ENCODE measurements around the gene TGFB2. TPM values are rescaled to one million over a fixed set of nuclear protein-coding genes. Genes with fewer than 3 reads are reported as not detected.

The TGFB2 gene
- total RNA-seq, 1 experiment from 2014 or later = not detected

DNA sequence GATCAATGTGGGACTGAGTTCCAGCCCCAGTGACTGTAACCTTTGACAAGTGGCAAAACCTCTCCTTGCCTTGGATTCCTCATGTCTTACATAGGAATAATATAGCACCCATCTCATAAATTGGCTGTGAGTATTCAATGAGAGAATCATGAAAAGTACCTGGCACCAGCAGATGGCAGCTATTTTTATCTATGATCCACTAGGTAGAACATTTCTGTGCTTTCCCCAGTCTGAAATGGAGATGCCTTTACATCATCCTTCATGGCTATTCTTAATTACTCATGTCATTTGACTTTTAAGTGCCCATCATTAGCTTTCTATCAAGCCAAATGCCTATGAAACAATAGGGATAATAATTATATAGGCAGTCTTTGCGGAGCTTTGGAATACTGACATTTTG lies 130.1 kb downstream of the TGFB2 start:
- Histone ChIP-seq H3K18ac (ENCODE audit: insufficient read length, low read depth, low read length) (no peak overlapping the region), H2BK5ac (ENCODE audit: insufficient read length, low read length) (no peak overlapping the region), H3K4me2 (ENCODE audit: insufficient read depth, insufficient read length, low read length) (no peak overlapping the region), H3K56ac (ENCODE audit: insufficient read length, low read depth, low read length) (no peak overlapping the region), H3K9ac (ENCODE audit: extremely low read depth, insufficient read length, low read length) (no peak overlapping the region), H4K8ac (replicated peaks; ENCODE audit: insufficient read length, low read depth, low read length) (no peak overlapping the region), H3K14ac (ENCODE audit: insufficient read depth, low read length) (no peak overlapping the region), H3K4ac (ENCODE audit: low read depth, low read length) (no peak overlapping the region), H3K79me2 (ENCODE audit: insufficient read depth, low read length) (no peaks in the 10 kb centered on the region), H2AK5ac (ENCODE audit: insufficient read length, low read length) (no peak overlapping the region), H2BK15ac (ENCODE audit: low read depth, low read length) (no peak overlapping the region), H3K23ac (ENCODE audit: insufficient read length, low read depth, low read length) (no peak overlapping the region), H2BK20ac (ENCODE audit: low read depth, low read length, poor library complexity, severe bottlenecking) (no peak overlapping the region), H3T11ph (ENCODE audit: low read length) (no peak overlapping the region), H4K91ac (ENCODE audit: insufficient read length, low read depth, low read length) (no peak overlapping the region), H4K5ac (ENCODE audit: insufficient read length, low read depth, low read length) (no peak overlapping the region), H2BK120ac (ENCODE audit: low read depth, low read length, poor library complexity, severe bottlenecking) (no peak overlapping the region), H3K9me3 (ENCODE audit: control insufficient read depth, low read depth, low read length) (no peaks in the 10 kb centered on the region), H4K20me1 (ENCODE audit: control insufficient read depth, insufficient read depth, insufficient read length) (no peaks in the 10 kb centered on the region), H3K23me2 (ENCODE audit: insufficient read length, low read depth, low read length, poor library complexity, severe bottlenecking) (no peaks in the 10 kb centered on the region), H3K79me1 (ENCODE audit: insufficient read depth, low read depth, low read length, poor library complexity, severe bottlenecking) (no peaks in the 10 kb centered on the region), H3K4me1 (ENCODE audit: insufficient read depth, low read length) (no peaks in the 10 kb centered on the region), H2BK12ac (ENCODE audit: insufficient read length, low read depth, low read length) (no peak overlapping the region), H2AFZ (ENCODE audit: low read length) (no peak overlapping the region), H3K27me3 (ENCODE audit: insufficient read depth, low read length) (no peaks in the 10 kb centered on the region), H3K27ac (ENCODE audit: insufficient read length, low read depth, low read length) (no peak overlapping the region)
- Mint-ChIP-seq H3K36me3 (ENCODE audit: insufficient read depth in 1 of 3, low read depth in 3 of 3) (no peaks in the 10 kb centered on the region), H3K9me3 (no peaks in the 10 kb centered on the region), H3K4me1 (peaks cover 7 to 13% of the 10 kb centered on the region in 2 experiments; a peak in 3 of 4 replicates), H3K27ac (no peak overlapping the region), H3K4me3 (no peak overlapping the region), H3K27me3 (ENCODE audit: low read depth) (no peaks in the 10 kb centered on the region)
- TF ChIP-seq, protein P1, sequence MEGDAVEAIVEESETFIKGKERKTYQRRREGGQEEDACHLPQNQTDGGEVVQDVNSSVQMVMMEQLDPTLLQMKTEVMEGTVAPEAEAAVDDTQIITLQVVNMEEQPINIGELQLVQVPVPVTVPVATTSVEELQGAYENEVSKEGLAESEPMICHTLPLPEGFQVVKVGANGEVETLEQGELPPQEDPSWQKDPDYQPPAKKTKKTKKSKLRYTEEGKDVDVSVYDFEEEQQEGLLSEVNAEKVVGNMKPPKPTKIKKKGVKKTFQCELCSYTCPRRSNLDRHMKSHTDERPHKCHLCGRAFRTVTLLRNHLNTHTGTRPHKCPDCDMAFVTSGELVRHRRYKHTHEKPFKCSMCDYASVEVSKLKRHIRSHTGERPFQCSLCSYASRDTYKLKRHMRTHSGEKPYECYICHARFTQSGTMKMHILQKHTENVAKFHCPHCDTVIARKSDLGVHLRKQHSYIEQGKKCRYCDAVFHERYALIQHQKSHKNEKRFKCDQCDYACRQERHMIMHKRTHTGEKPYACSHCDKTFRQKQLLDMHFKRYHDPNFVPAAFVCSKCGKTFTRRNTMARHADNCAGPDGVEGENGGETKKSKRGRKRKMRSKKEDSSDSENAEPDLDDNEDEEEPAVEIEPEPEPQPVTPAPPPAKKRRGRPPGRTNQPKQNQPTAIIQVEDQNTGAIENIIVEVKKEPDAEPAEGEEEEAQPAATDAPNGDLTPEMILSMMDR (conservative IDR thresholded peaks at IDR 0.05) = no peak
- WGBS (ENCODE audit: extremely low coverage, insufficient read length, low lambda C conversion rate) = no CpG with 5 or more reads among the region's 1 CpG
- DNase-seq = no peak
